NB4 (cell line): ENCODE measurements around the gene ASIC1.

Experiments used
- POLR2A ChIP-seq: IDR thresholded peaks from 2 replicates; pipeline ENCODE4 v1.6.1; 2011; ENCODE audit warnings: mild to moderate bottlenecking; ENCODE audit not compliant: insufficient read length; ENCODE audit errors: extremely low read depth
- TF ChIP-seq, protein P1 (sequence below): IDR thresholded peaks from one replicate; pipeline ENCODE4 v1.5.1; 2012; ENCODE audit warnings: low read depth, low read length

DNA sequence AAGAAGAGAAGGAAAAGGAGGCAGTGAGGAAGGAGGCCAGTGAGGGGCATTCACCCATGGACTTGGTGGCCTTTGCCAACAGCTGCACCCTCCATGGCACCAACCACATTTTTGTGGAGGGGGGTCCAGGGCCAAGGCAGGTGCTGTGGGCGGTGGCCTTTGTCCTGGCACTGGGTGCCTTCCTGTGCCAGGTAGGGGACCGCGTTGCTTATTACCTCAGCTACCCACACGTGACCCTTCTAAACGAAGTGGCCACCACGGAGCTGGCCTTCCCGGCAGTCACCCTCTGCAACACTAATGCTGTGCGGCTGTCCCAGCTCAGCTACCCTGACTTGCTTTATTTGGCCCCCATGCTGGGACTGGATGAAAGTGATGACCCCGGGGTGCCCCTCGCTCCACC, 16.3 kb downstream of the ASIC1 start:
- TF ChIP-seq, protein P1, sequence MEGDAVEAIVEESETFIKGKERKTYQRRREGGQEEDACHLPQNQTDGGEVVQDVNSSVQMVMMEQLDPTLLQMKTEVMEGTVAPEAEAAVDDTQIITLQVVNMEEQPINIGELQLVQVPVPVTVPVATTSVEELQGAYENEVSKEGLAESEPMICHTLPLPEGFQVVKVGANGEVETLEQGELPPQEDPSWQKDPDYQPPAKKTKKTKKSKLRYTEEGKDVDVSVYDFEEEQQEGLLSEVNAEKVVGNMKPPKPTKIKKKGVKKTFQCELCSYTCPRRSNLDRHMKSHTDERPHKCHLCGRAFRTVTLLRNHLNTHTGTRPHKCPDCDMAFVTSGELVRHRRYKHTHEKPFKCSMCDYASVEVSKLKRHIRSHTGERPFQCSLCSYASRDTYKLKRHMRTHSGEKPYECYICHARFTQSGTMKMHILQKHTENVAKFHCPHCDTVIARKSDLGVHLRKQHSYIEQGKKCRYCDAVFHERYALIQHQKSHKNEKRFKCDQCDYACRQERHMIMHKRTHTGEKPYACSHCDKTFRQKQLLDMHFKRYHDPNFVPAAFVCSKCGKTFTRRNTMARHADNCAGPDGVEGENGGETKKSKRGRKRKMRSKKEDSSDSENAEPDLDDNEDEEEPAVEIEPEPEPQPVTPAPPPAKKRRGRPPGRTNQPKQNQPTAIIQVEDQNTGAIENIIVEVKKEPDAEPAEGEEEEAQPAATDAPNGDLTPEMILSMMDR, result no peak
- no peak for TF ChIP-seq POLR2A
